Ishikawa (cell line): ENCODE results near the gene POU3F1.

ENCODE experiments used
- EP300 ChIP-seq: IDR thresholded peaks from 2 replicates; pipeline ENCODE4 v1.6.1; 2012; ENCODE audit warnings: borderline replicate concordance
- FOXM1 ChIP-seq: IDR thresholded peaks from 2 replicates; pipeline ENCODE4 v1.6.1; 2012; ENCODE audit warnings: low read depth, borderline replicate concordance
- MAX ChIP-seq: IDR thresholded peaks from 2 replicates; pipeline ENCODE4 v1.6.1; 2012
- RAD21 ChIP-seq: IDR thresholded peaks from 2 replicates; pipeline ENCODE4 v1.6.1; 2012; ENCODE audit warnings: low read depth
- REST ChIP-seq: IDR thresholded peaks from 2 replicates; pipeline ENCODE4 v1.6.1; 2012; ENCODE audit warnings: low read depth, mild to moderate bottlenecking
- TAF1 ChIP-seq: IDR thresholded peaks from 2 replicates; pipeline ENCODE4 v1.6.1; 2012; ENCODE audit warnings: low read depth, mild to moderate bottlenecking
- TEAD4 ChIP-seq: IDR thresholded peaks from 2 replicates; pipeline ENCODE4 v1.6.1; 2012
- USF1 ChIP-seq: IDR thresholded peaks from 2 replicates; pipeline ENCODE4 v1.6.1; 2012

- no peak for TF ChIP-seq MAX
- TF ChIP-seq REST, result no peak
- TF ChIP-seq EP300, result no peak
- no peak for TF ChIP-seq FOXM1
- TF ChIP-seq TAF1, result no peak
- TF ChIP-seq USF1, result no peak
- TF ChIP-seq TEAD4, result no peak
- no peak for TF ChIP-seq RAD21
Observed at GRCh38 chr1:38014171-38014570, 32.4 kb downstream of the POU3F1 start.
